Measurements from ENCODE around the gene FDPS. TPM values are rescaled to one million over a fixed set of nuclear protein-coding genes. Genes with fewer than 3 reads are reported as not detected.
"Not testable (repeated sequence)": the region's sequence is repeated elsewhere in the genome, so short reads cannot be mapped to it uniquely, and the experiment has no call there.

FDPS gene
- total RNA-seq, 1 donor from 2014 or later, result 324 TPM

DNA sequence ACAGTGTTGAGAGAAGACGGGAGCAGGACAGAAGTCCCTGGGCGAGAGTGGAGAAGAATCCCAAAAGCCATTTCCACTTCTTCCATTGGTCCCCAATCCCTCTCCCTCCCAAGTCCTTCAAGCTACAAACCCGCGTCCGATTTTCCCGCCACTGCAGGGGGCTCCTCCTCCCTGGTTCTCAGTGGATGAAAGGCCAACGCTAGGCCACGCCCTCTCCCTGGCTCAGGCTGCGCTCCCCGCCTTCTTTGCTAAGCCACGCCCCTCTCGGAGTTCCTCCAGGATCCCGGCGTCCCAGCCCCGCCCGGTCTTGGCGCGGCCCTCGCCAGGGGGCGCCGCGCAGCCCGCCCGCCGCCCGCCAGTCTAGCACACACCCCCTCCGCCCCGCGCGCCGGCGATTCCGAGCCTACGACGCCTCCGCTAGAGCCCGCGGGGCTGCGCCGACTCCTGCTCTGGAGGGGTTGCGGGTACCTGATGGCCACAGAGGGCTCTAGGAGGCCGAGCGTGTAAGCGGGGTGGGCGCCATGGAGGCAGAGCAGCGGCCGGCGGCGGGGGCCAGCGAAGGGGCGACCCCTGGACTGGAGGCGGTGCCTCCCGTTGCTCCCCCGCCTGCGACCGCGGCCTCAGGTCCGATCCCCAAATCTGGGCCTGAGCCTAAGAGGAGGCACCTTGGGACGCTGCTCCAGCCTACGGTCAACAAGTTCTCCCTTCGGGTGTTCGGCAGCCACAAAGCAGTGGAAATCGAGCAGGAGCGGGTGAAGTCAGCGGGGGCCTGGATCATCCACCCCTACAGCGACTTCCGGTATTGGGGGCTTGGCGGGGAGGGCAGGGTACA is 31.4 kb upstream of the FDPS start, which contains the start of gene HCN3:
Gene HCN3 (plus strand): TSS at position 394 of the 832 bp plus-strand sequence. CDS start 128 bp downstream, at position 522.
- peaks cover 8% of the 10 kb centered on the region for H3K36me3 Mint-ChIP-seq (ENCODE audit: low read depth)
- H3K4me3 Mint-ChIP-seq, result peak within 1 kb of the TSS; percentile 75
- no peaks in the 10 kb centered on the region for H3K9me3 Mint-ChIP-seq
- DNase-seq, result peak; percentile 98
- no peaks in the 10 kb centered on the region for H3K27me3 Mint-ChIP-seq
- peak within 1 kb of the TSS; percentile 34 for H3K27ac Mint-ChIP-seq
- intact Hi-C loops (cut with micrococcal nuclease), result loop anchor here (1.0 to 10.0 kb wide), 4 partner anchors 15 to 318 kb away; partner anchors contain the start of gene SCAMP3
- H3K4me1 Mint-ChIP-seq, result peaks cover 25% of the 10 kb centered on the region

DNA sequence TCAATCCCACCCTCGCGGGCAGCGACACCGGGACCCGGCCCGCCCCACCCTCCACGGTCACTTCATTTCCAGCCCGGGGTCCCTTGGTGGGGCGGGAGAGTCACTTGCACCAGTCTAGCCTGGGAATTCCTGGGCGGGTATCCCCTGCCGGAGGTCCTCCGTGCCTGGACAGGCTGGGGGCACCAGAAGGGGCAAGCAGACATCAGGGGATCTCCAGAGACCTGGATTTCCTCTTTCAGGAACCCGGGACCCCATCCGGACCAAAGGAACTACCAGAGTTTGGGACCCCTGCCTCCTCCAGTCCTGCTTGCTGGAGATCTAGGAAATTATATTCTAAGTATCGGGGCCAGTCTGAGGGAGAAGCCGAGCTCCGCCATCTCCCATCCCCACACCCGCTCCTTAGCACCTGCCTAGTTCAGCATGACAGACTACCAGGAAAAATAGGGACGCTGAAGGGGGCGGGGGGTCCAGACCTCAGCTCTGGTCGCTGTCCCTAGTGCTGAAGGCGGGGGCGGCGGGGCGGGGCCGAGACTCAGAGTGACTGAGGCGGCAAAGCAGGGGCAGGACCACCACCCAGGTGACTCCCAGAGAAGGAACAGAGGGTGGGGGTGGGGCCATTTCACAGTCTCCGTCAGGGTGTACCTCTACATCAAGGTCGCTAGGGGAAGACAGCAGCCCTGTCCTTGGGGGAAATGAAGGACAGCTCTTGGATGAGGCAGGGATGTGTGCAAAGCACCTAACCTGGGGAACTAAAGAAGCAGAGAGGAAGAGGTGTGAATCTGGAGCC is 30.6 kb upstream of the FDPS start:
- Mint-ChIP-seq H3K4me1 (peaks cover 20% of the 10 kb centered on the region), H3K36me3 (ENCODE audit: low read depth) (peaks cover 1% of the 10 kb centered on the region), H3K4me3 (peak overlapping the region; percentile 75), H3K27ac (no peak overlapping the region), H3K27me3 (no peaks in the 10 kb centered on the region), H3K9me3 (no peaks in the 10 kb centered on the region)
- intact Hi-C loops (cut with micrococcal nuclease), result loop anchor here (1.0 to 10.0 kb wide), 5 partner anchors 16 to 317 kb away; partner anchors contain the start of genes FDPS and SCAMP3
- DNase-seq, result peak; percentile 93

DNA sequence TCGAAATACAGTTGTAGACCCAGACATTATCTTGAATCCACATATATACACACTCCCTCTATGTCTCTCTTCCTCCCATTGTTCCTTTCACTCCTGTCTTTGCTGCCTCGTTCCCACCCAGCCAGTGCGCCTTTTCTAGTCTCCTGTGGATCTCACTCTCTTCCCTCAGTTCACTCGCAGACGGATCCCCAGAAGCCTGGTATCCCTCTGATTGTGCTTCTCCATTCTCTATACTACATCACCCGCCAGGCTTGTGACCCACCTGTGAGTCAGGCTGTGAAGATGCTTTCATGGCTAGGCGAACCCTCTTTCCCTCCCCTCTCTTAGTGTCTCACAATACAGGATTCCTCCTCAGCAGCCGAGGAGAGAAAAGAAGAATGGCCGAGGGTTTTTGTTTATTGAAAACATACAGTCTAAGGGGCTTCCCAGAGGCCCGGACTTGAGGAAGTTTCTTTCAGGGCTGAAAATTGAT is 29.9 kb upstream of the FDPS start:
- H3K27ac Mint-ChIP-seq, result no peak overlapping the region
- peak overlapping the region; percentile 29 for H3K4me3 Mint-ChIP-seq
- DNase-seq, result no peak
- no peaks in the 10 kb centered on the region for H3K9me3 Mint-ChIP-seq
- intact Hi-C loops (cut with micrococcal nuclease), result loop anchor here (1.0 to 10.0 kb wide), 2 partner anchors 30 to 316 kb away; partner anchors contain the start of gene FDPS
- H3K27me3 Mint-ChIP-seq, result no peaks in the 10 kb centered on the region
- H3K36me3 Mint-ChIP-seq (ENCODE audit: low read depth), result no peaks in the 10 kb centered on the region
- H3K4me1 Mint-ChIP-seq, result peaks cover 15% of the 10 kb centered on the region

DNA sequence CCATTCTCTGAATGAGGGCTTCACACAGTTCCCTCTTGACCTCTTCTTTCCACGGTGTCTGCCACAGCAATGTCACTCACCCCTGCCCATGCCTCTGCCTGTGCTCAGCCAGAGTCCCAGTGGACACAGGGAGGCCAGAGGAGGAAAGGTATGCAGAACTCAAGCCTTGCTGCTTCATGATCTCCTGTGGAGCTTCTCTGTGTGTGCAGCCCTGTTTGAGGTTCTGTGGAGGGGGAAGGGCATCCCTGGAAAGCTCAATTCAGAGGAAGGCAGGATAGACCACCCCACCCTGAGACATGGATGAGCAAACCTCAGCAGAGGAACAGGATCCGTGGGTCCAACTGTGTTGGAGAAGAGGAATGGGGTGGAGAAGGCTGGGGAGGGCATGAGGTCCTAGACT is 29.4 kb upstream of the FDPS start:
- Mint-ChIP-seq H3K4me1 (peaks cover 12% of the 10 kb centered on the region), H3K4me3 (no peak overlapping the region)

DNA sequence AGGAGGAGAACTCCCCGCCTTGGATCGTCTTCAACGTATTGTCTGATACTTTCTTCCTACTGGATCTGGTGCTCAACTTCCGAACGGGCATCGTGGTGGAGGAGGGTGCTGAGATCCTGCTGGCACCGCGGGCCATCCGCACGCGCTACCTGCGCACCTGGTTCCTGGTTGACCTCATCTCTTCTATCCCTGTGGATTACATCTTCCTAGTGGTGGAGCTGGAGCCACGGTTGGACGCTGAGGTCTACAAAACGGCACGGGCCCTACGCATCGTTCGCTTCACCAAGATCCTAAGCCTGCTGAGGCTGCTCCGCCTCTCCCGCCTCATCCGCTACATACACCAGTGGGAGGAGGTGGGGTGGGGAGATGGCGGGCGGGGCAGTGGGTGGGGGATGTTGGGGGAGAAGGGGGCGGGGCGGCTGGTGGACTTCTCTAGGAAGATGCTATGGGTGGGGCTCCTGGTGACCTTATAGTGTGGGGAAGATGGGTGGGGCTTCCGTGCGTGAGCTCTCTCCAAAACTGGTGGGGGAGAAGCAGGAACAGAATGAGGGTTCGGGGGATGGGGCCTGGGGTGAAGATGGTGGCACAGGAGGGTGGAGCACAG is 26.1 kb upstream of the FDPS start:
- H3K27ac Mint-ChIP-seq, result no peak overlapping the region
- no peaks in the 10 kb centered on the region for H3K4me1 Mint-ChIP-seq
- no peaks in the 10 kb centered on the region for H3K9me3 Mint-ChIP-seq
- DNase-seq, result no peak
- intact Hi-C loops (cut with micrococcal nuclease), result no loop called here
- no peaks in the 10 kb centered on the region for H3K27me3 Mint-ChIP-seq
- H3K36me3 Mint-ChIP-seq (ENCODE audit: low read depth), result no peaks in the 10 kb centered on the region
- no peak overlapping the region for H3K4me3 Mint-ChIP-seq

More for the DNA sequence above, 29.4 kb upstream of the FDPS start:
- Mint-ChIP-seq H3K27ac (no peak overlapping the region), H3K27me3 (no peaks in the 10 kb centered on the region), H3K9me3 (no peaks in the 10 kb centered on the region), H3K36me3 (ENCODE audit: low read depth) (no peaks in the 10 kb centered on the region)
- DNase-seq, result no peak
- intact Hi-C loops (cut with micrococcal nuclease), result loop anchor here (10.0 kb wide), 1 partner anchor 316 kb away; no protein-coding TSS in a partner anchor

DNA sequence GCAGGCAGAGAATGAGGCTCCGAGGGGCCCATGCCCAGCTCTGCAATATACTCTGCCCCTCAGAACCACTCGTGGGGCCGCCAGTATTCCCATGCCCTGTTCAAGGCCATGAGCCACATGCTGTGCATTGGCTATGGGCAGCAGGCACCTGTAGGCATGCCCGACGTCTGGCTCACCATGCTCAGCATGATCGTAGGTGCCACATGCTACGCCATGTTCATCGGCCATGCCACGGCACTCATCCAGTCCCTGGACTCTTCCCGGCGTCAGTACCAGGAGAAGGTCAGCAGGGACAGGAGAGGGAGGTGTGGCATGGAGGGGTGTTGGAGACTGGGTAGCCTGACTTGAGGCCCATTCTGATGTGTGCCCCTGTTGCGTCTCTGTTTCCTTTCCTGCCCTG is 24.2 kb upstream of the FDPS start:
- intact Hi-C loops (cut with micrococcal nuclease), result no loop called here
- Mint-ChIP-seq H3K4me3 (no peak overlapping the region), H3K27me3 (no peaks in the 10 kb centered on the region), H3K27ac (no peak overlapping the region), H3K9me3 (no peaks in the 10 kb centered on the region), H3K4me1 (no peaks in the 10 kb centered on the region), H3K36me3 (ENCODE audit: low read depth) (no peaks in the 10 kb centered on the region)
- no peak for DNase-seq

DNA sequence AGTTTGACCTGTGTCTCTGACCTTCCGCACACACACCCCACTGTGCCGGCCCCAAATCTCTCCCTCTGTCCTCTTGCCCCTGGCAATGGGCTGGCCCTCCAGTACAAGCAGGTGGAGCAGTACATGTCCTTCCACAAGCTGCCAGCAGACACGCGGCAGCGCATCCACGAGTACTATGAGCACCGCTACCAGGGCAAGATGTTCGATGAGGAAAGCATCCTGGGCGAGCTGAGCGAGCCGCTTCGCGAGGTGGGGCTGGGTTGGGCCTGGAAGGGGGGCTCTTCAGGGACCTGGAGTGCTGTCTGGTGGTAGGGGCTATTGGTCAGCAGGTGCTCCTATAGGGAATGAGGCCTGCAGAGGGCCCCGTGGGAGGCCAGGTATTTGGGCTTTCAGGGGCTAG is 23.6 kb upstream of the FDPS start:
- no peak for DNase-seq
- Mint-ChIP-seq H3K36me3 (ENCODE audit: low read depth) (no peaks in the 10 kb centered on the region), H3K4me1 (no peaks in the 10 kb centered on the region), H3K27me3 (peaks cover 1% of the 10 kb centered on the region), H3K9me3 (no peaks in the 10 kb centered on the region), H3K4me3 (no peak overlapping the region), H3K27ac (no peak overlapping the region)
- intact Hi-C loops (cut with micrococcal nuclease), result no loop called here

DNA sequence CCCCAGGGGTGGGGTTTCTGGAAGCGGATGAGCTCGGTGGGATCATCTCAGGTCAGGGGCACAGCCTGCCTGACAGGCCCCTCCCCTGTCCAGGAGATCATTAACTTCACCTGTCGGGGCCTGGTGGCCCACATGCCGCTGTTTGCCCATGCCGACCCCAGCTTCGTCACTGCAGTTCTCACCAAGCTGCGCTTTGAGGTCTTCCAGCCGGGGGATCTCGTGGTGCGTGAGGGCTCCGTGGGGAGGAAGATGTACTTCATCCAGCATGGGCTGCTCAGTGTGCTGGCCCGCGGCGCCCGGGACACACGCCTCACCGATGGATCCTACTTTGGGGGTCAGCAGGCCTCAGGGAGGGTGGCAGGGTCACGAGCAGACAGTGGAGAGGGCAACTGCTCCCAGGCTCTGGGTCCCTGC is 23.0 kb upstream of the FDPS start:
- Mint-ChIP-seq H3K27ac (no peak overlapping the region), H3K9me3 (no peaks in the 10 kb centered on the region), H3K4me3 (no peak overlapping the region), H3K36me3 (ENCODE audit: low read depth) (no peaks in the 10 kb centered on the region), H3K4me1 (no peaks in the 10 kb centered on the region), H3K27me3 (peaks cover 3% of the 10 kb centered on the region)
- intact Hi-C loops (cut with micrococcal nuclease), result no loop called here
- no peak for DNase-seq

DNA sequence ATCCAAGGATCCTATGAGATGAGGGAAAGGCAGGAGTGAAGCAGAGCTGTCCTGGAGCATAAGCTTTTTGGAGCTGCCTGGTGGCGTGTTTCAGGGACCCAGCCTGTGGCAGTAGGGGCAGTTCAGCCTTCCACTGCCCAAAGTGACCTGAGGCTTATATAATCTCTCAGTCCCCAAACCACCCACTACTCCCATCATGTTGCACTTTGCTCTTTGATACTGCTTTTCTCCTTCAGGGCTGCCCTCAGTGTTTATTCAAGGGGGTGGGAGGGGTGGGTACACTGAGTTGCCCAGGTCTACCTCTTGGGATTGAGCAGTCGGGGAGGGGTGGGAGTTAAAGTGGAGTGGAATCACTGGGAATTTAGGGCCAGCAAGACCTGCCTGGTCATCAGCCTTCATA is 22.1 kb upstream of the FDPS start:
- Mint-ChIP-seq H3K27ac (no peak overlapping the region), H3K27me3 (peaks cover 6% of the 10 kb centered on the region), H3K4me3 (no peak overlapping the region), H3K9me3 (no peaks in the 10 kb centered on the region), H3K36me3 (ENCODE audit: low read depth) (no peaks in the 10 kb centered on the region), H3K4me1 (no peaks in the 10 kb centered on the region)
- intact Hi-C loops (cut with micrococcal nuclease), result no loop called here
- no peak for DNase-seq

DNA sequence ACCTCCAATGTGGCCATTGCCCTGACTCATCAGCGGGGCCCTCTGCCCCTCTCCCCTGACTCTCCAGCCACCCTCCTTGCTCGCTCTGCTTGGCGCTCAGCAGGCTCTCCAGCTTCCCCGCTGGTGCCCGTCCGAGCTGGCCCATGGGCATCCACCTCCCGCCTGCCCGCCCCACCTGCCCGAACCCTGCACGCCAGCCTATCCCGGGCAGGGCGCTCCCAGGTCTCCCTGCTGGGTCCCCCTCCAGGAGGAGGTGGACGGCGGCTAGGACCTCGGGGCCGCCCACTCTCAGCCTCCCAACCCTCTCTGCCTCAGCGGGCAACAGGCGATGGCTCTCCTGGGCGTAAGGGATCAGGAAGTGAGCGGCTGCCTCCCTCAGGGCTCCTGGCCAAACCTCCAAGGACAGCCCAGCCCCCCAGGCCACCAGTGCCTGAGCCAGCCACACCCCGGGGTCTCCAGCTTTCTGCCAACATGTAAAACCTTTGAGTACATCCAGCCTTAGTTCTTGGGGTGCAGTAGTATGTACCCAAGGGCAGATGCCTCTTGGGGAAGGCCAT is 20.6 kb upstream of the FDPS start:
- Mint-ChIP-seq H3K4me3 (no peak overlapping the region), H3K27ac (no peak overlapping the region), H3K36me3 (ENCODE audit: low read depth) (no peaks in the 10 kb centered on the region), H3K9me3 (no peaks in the 10 kb centered on the region), H3K27me3 (peaks cover 13% of the 10 kb centered on the region), H3K4me1 (no peaks in the 10 kb centered on the region)
- intact Hi-C loops (cut with micrococcal nuclease), result no loop called here
- no peak for DNase-seq

DNA sequence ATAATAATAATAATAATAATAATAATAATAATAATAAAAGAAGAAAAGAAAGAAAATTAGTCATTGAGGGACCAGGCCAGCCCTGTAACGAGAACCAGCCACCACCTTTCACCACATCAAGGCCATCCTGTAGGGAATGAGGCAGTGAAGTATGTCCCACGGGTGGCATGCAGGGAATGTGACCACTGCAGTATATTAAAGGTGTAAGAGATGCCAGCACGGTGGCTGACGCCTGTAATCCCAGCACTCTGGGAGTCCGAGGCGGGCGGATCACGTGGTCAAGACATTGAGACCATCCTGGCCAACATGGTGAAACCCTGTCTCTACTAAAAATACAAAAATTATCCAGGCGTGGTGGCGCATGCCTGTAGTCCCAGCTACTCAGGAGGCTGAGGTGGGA is 17.7 kb upstream of the FDPS start:
- H3K27ac Mint-ChIP-seq; H3K4me3 Mint-ChIP-seq; intact Hi-C loops (cut with micrococcal nuclease); H3K36me3 Mint-ChIP-seq (ENCODE audit: low read depth); H3K9me3 Mint-ChIP-seq; H3K4me1 Mint-ChIP-seq; DNase-seq: not testable (repeated sequence)
- H3K27me3 Mint-ChIP-seq, result peaks cover 33% of the 10 kb centered on the region

DNA sequence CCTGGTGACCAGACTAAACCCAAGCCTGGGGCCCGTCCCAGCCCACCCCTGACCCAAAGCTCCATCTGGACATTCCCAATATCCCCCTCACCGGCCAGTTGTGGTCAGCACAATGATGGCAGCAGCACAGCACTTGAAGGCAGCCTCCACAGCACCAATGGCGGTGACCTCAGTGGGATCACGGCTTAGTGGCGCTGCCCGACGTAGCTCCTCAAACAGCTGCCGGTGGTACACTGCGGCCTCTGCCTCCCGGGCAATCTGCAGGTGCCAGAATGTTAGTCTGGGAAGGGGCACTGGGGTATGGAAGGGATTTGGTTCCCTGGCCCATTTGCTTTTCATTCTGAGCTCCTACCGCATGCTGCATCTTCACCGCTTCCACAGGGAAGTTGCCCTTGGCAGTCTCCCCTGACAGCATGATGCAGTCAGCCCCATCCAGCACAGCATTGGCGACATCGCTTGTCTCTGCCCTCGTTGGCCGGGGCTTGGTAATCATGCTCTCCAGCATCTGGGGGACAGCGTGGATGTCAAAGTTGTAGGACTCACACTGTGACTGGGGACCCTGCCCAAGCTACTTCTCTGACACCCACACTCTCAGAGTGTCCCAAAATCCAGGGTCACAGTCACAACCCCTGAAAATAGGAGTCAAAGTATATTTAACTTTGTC is 15.4 kb upstream of the FDPS start:
- Mint-ChIP-seq H3K36me3 (ENCODE audit: low read depth) (no peaks in the 10 kb centered on the region), H3K27me3 (peaks cover 53% of the 10 kb centered on the region), H3K27ac (no peak overlapping the region), H3K4me3 (no peak overlapping the region), H3K4me1 (peaks cover 8% of the 10 kb centered on the region), H3K9me3 (no peaks in the 10 kb centered on the region)
- intact Hi-C loops (cut with micrococcal nuclease), result no loop called here
- DNase-seq, result no peak

All from activated CD4-positive, alpha-beta T cell treated with anti-CD3 and anti-CD28 coated beads, Interleukin-2, amount 10 ng/mL, durations not matched to agents 24 days and 14 days (primary cell).